Epithelial cell of esophagus (primary cell): ENCODE measurements around the gene ADGRD2.

Experiments
- DNase-seq: peaks from one replicate; pipeline ENCODE4 v3.0.0; 2010; ENCODE audit warnings: low read depth
- H3K4me3 ChIP-seq: 2 replicates; pipeline ENCODE4 v1.5.1; 2011; ENCODE audit warnings: mild to moderate bottlenecking, low read length, control low read depth
- TF ChIP-seq, protein P1 (sequence below): IDR thresholded peaks from 2 replicates; pipeline ENCODE4 v1.5.1; 2011; ENCODE audit warnings: low read depth, mild to moderate bottlenecking, low read length, control low read depth, inconsistent platforms; ENCODE audit not compliant: insufficient read depth; ENCODE audit errors: missing control alignments

Gene ADGRD2

DNA sequence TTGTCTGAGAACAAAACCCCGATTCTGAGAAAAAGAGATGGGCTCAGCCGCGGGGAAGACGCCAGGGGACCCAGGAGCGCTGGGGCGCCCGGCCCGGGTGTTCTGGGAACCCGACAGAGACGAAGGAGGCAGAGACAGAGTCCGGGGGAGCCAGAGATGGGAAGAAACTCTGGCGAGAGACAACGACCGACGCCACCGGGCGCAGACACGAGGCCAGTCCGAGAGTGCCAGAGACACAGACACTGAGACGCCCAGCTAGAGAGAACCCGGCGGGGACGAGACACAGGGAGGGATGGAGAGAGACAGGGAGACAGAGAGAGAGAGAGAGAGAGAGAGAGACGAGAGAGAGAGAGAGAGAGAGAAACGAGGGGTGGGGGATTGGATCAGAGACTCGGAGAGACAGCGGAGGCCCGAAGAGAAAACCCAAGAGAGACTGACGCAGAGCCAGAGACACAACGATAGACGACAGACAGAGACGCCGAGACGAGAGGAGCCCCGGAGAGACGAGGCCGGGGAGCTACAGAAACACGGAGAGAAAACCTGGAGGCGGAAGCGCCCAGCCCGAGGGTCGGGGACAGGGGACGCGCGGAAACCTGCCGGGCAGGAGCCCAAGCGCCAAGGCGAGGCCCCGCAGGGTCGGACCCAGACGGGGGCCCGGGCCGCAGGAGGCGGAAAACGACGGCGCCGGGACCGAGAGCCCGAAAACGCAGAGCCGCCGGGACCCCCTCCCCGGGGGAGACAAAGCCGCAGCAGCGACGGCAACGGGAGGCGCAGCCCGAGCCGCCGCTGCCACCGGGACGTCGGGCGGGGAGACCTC is 53.7 kb downstream of the ADGRD2 start:
- TF ChIP-seq, protein P1, sequence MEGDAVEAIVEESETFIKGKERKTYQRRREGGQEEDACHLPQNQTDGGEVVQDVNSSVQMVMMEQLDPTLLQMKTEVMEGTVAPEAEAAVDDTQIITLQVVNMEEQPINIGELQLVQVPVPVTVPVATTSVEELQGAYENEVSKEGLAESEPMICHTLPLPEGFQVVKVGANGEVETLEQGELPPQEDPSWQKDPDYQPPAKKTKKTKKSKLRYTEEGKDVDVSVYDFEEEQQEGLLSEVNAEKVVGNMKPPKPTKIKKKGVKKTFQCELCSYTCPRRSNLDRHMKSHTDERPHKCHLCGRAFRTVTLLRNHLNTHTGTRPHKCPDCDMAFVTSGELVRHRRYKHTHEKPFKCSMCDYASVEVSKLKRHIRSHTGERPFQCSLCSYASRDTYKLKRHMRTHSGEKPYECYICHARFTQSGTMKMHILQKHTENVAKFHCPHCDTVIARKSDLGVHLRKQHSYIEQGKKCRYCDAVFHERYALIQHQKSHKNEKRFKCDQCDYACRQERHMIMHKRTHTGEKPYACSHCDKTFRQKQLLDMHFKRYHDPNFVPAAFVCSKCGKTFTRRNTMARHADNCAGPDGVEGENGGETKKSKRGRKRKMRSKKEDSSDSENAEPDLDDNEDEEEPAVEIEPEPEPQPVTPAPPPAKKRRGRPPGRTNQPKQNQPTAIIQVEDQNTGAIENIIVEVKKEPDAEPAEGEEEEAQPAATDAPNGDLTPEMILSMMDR, result no peak
- no peak overlapping the region for H3K4me3 ChIP-seq
- DNase-seq, result no peak

DNA sequence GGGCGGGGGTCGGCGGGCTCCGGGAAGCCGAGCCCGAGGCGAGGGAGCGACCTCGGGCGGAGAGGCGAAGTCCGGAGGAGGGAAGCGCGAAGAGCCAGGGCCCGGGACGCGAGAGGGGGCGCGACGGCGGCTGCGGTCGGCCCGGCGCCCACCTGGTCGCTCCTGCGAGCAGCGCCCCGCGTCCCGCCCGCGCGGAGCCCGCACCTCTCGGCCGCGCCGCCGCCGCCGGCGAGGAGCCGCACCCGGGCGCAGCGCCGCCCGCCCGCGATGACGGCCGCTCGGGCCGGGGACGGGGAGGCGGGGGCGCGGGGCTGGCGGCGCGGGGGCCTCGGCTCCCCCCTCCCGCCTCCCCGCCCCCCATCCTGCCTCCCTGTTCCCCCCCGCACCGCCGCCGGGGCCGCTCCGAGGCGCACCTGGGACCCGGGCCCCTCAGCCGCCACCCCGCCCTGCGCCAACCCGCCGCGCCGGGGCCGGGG is 54.3 kb downstream of the ADGRD2 start:
- no peak overlapping the region for H3K4me3 ChIP-seq

DNA sequence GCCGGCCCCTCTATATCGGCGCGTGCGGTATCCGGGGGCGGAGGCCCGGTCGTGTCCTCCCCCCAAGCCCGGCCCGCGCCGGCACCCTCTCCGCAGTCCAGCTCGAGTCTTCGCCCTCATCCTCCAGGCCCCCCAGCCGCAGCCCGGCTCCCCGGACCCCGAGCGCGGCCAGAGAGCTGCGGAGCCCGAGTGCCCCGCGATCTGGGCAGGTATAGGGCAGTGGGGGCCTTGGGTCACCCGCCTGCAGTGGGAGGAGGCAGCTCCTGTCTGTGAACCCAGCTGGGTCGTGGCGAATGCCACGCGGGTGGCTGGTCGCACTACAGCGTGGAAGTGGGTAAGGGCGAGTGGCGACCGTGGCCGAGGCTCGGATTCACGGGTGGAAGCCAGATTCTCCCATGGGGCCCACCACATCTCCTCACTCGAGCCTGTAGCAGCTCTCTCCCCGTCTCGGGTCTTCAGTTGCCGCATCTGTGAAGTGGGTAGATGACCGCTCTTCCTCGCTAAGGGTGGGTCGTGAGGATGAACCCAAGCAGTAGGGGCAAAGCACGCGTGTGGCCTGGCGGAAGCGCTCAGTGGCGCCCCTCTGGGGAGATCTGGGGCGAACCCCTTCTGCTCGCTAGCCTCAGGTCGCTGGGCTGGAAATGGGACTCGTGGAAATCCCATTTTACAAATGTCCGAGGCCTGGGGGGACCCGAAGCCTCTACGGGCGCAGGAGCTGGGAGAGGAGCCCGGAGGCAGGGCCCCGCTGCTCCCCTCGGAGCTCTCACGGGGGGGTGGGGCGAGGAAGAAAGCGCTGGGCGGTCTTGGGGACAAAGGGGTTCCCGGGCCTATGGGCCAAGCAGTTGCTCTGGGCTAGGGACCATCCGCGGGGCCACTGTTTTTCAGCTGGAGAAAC is 55.0 kb downstream of the ADGRD2 start:
- DNase-seq, result no peak
- H3K4me3 ChIP-seq, result no peak overlapping the region
- TF ChIP-seq, protein P1, result no peak

More for the DNA sequence above, 54.3 kb downstream of the ADGRD2 start:
- DNase-seq, result no peak
- TF ChIP-seq, protein P1, result no peak

DNA sequence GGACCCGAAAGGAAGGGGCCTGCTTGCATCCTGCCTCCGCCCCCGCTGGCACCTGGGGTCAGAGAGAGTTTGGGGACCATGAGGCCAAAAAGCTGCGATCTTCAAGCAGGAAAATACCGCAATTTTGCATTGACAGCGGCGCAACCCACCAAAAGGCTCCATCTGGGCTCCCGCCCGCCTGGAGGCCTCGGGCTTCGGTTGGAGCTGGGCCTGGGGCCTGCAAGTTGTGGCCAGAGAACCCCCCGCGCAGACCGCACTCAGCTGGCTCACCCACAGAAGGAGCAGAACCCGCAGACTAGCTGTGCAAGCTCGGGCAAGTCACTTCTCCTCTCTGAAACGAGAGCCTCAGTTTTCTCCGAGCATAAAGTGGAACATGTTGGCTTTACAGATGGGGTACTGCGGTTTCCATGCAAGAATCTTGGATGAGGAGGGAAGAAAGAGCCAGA is 55.7 kb downstream of the ADGRD2 start:
- TF ChIP-seq, protein P1, result no peak

DNA sequence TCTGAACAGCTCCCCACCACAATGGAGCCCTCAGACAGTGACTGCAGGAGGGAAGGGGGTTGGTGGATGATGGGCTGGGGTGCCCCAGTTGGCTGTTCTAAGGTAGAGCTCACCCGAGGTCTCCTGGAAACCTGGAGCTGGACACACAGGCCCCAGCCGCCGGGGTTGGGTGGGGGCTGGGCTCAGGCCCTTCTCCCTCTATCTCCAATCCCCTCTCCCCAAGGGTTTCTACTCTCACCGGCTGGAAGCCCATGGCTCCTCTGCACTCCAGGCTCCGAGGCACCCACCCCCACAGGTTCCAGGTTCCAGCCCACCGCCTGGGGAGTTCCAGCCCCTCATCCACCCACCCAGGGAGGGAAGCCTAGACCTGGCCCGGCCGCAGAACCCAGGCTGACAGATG is 56.2 kb downstream of the ADGRD2 start:
- TF ChIP-seq, protein P1, result no peak
- DNase-seq, result no peak
- H3K4me3 ChIP-seq, result no peak overlapping the region

More for the DNA sequence above, 55.7 kb downstream of the ADGRD2 start:
- DNase-seq, result no peak
- no peak overlapping the region for H3K4me3 ChIP-seq

DNA sequence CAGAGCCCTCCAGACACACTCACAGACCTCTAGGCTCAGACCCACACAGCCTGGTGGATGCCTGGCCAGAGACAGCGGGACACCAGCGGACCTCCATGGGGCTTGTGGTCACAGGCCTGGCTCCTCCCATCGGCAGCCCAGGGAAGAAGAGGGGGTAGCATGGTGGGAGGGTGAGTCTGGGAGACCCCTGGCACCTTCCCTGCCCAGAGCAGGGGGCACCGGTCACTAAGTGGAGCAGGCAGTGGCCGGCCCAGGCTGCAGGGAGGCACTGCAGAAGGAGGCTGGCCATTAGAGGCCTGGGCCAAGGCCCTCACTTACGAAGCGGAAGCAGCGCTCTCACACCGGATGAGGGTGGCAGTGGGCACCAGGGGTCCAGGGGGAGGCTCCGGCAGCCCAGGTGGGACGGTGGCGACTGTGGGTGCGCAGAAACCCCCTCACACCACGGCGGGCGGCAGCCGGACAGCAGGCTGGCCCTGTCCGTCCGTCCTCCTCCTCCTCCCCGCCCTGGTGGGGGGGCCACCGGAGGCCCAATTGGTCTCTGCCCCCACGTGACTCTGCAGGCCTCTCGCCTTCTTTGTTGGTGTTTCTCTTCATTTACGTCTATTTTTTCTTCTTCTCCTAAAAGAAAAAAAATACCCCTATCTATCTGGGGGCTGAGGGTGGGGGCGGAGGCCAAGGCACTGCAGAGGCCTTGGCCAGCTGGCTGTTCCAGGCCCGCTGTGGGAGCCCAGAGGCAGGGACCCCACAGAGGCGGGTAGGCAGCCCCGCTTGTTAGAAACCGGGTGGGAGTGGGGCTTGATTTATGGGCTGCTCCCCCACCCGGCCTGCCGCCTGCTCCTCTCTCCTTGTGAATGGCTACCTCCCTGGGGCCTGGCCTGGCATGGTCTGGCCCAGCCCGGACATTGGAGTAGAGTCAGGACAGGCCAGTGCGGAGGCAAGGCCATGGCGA is 57.0 kb downstream of the ADGRD2 start, which contains the start of gene NR5A1:
TSS of gene NR5A1 (minus strand) at position 469 of the 949 bp plus-strand sequence. CDS start 4,004 bp downstream, outside the sequence.
- H3K4me3 ChIP-seq, result no peak within 1 kb of the TSS
- TF ChIP-seq, protein P1, result no peak
- no peak for DNase-seq
